ENCODE results near the gene B3GALT5. TPM values are rescaled to one million over a fixed set of nuclear protein-coding genes. Genes with fewer than 3 reads are reported as not detected.
A peak's percentile ranks its signal among the peaks of the same experiment; 100 is the strongest.

B3GALT5 gene
- total RNA-seq, 2 donors from 2014 or later, result 2.5 to 6.1 TPM

DNA sequence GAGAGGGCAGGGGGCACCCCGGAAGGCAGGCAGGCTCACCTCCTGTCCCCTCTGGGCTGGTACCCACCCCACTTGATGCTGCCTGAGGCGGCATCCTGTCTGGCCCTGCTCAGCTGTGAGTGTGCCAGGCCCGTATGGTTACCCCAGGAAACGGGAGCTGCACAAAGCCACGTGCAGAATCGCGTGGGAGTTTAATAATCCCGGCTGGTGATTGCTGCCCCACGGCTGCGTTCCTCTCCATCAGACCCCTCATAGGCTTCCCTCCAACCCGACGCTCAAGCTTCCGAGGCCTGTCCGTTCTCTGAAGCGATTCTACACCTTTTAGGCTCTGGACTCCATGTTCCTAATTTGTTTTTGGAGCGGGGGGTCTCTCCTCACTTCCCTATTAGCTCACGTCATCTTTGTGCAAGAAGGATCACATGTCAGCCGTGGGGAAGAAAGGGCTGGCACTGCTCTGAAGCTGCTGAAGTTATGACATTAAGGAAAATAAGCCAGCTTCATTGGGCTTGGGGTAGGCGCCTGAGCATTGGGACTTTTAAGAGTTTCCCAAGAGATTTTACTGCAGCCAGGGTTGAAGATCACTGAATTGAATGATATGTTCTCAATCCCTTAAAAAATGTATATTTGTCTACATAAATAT lies 1.1 kb upstream of the B3GALT5 start:
- peaks cover 18% of the 10 kb centered on the region for H3K4me1 ChIP-seq (ENCODE audit: control insufficient read depth, insufficient read depth, low read length)
- Mint-ChIP-seq H3K9me3 (no peaks in the 10 kb centered on the region), H3K36me3 (ENCODE audit: low read depth) (peaks cover 10% of the 10 kb centered on the region), H3K4me1 (peaks cover 51% of the 10 kb centered on the region), H3K27ac (peak overlapping the region; percentile 91), H3K27me3 (ENCODE audit: insufficient read depth) (peaks cover 5% of the 10 kb centered on the region), H3K4me3 (peak overlapping the region; percentile 82)
- no peaks in the 10 kb centered on the region for H3K36me3 ChIP-seq (ENCODE audit: control insufficient read depth, insufficient read depth, low read length)
- H3K9ac ChIP-seq (ENCODE audit: extremely low read depth, low read length, poor library complexity, severe bottlenecking), result no peak overlapping the region
- peak overlapping the region; percentile 79 for H3K4me3 ChIP-seq (ENCODE audit: low read length)
- TF ChIP-seq CTCF (conservative IDR thresholded peaks at IDR 0.05), result no peak
- WGBS, 2 experiments (ENCODE audit: insufficient coverage in 1 of 2, insufficient read length in 1 of 2), result 55 to 58% methylated on average over 14 to 19 of the region's 19 CpGs
- no peaks in the 10 kb centered on the region for H3K27me3 ChIP-seq (ENCODE audit: control insufficient read depth, insufficient read depth, low read length, poor library complexity, severe bottlenecking)
- H3K27ac ChIP-seq (ENCODE audit: low read depth, low read length), result no peak overlapping the region
- DNase-seq, result peak; percentile 58
- H3K9me3 ChIP-seq (ENCODE audit: control insufficient read depth, low read length), result no peaks in the 10 kb centered on the region

- Mint-ChIP-seq H3K27me3 (ENCODE audit: insufficient read depth) (peaks cover 5% of the 10 kb centered on the region), H3K9me3 (peaks cover 7% of the 10 kb centered on the region), H3K4me3 (peak overlapping the region; percentile 82), H3K27ac (peak overlapping the region; percentile 75), H3K4me1 (peaks cover 48% of the 10 kb centered on the region), H3K36me3 (ENCODE audit: low read depth) (peaks cover 17% of the 10 kb centered on the region)
- no peaks in the 10 kb centered on the region for H3K27me3 ChIP-seq (ENCODE audit: control insufficient read depth, insufficient read depth, low read length, poor library complexity, severe bottlenecking)
- no peak overlapping the region for H3K9ac ChIP-seq (ENCODE audit: extremely low read depth, low read length, poor library complexity, severe bottlenecking)
- WGBS, 2 experiments (ENCODE audit: insufficient coverage in 1 of 2, insufficient read length in 1 of 2), result 0 to 6% methylated on average over 5 to 46 of the region's 47 CpGs
- H3K36me3 ChIP-seq (ENCODE audit: control insufficient read depth, insufficient read depth, low read length), result no peaks in the 10 kb centered on the region
- TF ChIP-seq CTCF (conservative IDR thresholded peaks at IDR 0.05), result no peak
- H3K9me3 ChIP-seq (ENCODE audit: control insufficient read depth, low read length), result no peaks in the 10 kb centered on the region
- peak overlapping the region; percentile 86 for H3K4me3 ChIP-seq (ENCODE audit: low read length)
- peak; percentile 53 for DNase-seq
- H3K4me1 ChIP-seq (ENCODE audit: control insufficient read depth, insufficient read depth, low read length), result peaks cover 18% of the 10 kb centered on the region
- no peak overlapping the region for H3K27ac ChIP-seq (ENCODE audit: low read depth, low read length)
Measured at GRCh38 chr21:39613041-39613934, 548 bp downstream of the B3GALT5 start.

DNA sequence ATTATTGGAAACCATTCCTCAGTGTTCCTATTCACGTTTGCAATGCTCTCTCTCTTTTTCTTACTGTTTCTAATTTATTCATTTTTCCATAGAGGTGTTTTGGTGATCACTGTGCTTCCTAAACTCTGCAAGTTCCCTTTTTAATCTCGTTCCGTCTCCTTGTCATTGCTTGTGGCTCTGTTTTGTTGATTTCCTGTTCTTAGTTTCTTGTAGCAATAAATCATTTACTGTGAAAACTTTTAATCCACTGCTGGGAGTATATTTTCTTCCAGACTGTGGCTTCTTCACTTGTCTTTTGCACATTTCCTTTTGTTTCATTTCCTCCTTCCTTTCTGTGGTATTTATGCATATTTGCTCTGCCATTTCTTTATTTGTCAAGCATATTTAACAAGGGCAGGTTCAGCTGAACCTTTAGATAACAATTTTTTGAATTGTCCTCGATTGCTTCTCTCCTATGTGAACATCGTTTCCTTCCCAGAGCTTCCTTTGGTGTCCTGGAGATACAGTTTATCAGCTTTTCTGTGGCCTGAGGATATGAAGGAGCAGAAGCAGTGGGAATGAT lies 3.6 kb downstream of the B3GALT5 start:
- Histone ChIP-seq H3K4me3 (ENCODE audit: low read length) (no peak overlapping the region), H3K4me1 (ENCODE audit: control insufficient read depth, insufficient read depth, low read length) (peaks cover 6% of the 10 kb centered on the region), H3K36me3 (ENCODE audit: control insufficient read depth, insufficient read depth, low read length) (no peaks in the 10 kb centered on the region), H3K27me3 (ENCODE audit: control insufficient read depth, insufficient read depth, low read length, poor library complexity, severe bottlenecking) (no peaks in the 10 kb centered on the region), H3K9ac (ENCODE audit: extremely low read depth, low read length, poor library complexity, severe bottlenecking) (no peak overlapping the region), H3K9me3 (ENCODE audit: control insufficient read depth, low read length) (no peaks in the 10 kb centered on the region), H3K27ac (ENCODE audit: low read depth, low read length) (no peak overlapping the region)
- 96 to 100% methylated on average over 4 to 5 of the region's 5 CpGs for WGBS, 2 experiments (ENCODE audit: insufficient coverage in 1 of 2, insufficient read length in 1 of 2)
- Mint-ChIP-seq H3K36me3 (ENCODE audit: low read depth) (peaks cover 22% of the 10 kb centered on the region), H3K9me3 (peaks cover 8% of the 10 kb centered on the region), H3K27ac (no peak overlapping the region), H3K4me1 (peaks cover 19% of the 10 kb centered on the region), H3K27me3 (ENCODE audit: insufficient read depth) (peaks cover 5% of the 10 kb centered on the region), H3K4me3 (no peak overlapping the region)
- DNase-seq, result no peak
- TF ChIP-seq CTCF (conservative IDR thresholded peaks at IDR 0.05), result no peak

Measured in endodermal cell (in vitro differentiated cells).